Measurements from ENCODE around the gene BARX2.

The BARX2 gene

DNA sequence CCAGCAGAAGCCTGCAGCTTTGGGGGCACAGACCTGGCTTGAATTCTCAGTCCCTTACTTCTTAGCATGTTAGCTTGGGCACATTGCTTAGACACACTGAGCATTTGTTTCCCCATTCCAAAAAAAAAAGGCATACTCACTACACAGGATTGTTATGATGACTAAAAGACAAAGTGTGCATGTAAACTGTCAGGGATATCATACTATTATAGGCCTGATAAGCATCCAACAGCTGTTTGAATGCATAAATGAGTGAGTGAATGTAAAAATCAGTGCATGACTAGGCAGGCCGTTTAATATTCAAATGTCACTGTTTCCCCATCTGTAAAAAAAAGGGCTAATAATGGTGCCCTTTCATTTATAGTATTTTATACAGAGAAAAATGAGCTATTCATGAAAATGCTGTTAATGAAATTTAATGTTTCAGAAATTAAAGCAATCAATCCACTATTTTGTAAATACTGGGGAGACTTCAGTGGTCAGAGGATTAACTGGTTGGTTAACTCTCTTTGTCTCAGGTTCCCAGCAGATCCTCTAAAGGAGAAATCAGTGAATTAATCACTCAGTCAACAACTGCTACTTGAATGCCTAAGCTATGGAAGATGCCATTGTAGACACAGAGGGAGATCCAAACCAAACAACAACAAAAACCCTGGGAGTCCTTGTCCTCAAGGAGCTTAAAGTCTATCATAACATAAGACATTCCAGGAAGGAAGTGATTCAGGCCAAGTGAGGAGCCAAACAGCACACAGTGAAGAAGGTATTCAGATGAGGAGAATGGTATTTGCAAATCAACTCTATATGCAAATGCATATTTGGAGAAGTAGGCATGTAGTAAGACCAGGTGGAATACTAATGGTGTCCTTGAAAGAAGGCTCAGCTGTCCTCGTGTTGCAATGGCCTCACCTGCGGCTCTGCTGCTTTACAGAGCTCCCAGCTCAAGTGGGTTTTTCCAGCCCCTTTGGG lies 26.8 kb downstream of the BARX2 start:
- DNase-seq (ENCODE audit: low read depth), result no peak

DNA sequence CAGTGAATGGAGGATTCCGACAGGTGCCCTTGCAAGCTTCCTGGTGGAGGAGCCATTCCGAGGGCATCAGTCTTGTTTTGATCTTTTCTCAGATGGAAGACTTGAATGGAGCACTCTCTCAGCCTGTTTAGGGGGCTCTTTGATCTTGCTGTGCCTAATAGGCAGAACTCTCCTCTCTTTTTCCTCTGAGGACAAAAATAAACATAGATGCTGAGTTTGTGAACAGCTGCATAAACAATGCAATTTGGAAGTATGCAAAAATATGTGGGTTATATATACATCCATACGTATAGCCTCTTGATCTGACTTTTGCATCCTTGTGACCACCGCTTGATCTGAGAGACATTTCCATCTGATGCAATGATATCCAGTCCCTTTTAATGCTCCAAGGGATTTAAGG lies 29.1 kb downstream of the BARX2 start:
- DNase-seq (ENCODE audit: low read depth), result no peak

DNA sequence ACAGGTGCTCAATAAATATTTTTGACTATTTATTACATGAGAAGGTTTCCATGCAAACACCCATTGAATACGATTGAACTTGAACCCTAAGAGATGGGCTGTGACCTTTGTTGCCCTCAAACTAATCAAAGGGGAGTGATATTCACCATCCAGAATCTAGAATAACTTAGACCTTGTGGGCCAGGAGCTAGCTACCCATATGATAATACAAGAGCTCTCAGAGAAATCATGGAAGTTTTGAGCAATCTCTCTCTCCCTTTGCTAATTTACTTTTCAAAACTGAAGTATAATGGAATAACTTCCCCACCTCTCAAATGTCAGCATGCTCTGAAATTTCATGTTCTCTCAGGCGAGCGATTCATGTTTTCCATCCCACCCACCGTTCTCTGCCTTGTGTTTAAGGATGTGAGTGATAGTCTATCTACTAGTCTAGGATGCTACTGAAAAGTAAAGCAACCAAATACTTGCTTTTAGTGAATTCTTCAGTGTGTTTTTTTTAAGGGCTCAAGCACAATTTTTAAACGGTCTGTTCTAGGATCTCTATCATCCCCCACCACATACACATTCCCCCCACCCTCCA lies 33.3 kb downstream of the BARX2 start:
- no peak for DNase-seq (ENCODE audit: low read depth)

DNA sequence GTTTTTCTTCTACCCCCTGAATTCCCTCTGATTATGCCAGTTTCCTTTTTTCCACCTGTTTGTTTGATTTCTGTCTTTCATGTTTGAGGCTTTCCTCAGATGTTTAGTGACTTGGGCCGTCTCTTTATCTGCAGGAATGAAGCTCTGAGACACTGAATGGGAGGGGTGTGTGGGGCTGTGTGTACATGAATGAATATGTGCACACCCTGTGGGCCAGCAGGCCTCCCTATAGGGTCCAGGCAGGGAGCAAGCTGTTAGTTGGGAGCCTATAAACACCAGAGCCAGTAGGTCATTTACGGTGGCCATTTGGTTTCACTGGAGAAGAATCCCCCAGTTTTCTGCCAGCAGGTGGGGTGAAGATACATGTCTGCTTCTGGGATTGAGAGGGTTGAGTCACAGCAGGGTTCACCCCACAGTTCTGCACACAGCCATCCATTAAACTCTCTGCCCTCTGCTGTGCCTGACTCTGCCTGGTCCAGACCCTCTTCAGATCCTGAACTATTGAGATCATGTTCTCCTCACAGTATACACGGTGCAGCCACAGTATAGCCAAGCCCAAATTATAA lies 34.8 kb downstream of the BARX2 start:
- DNase-seq (ENCODE audit: low read depth), result peak; percentile 6

DNA sequence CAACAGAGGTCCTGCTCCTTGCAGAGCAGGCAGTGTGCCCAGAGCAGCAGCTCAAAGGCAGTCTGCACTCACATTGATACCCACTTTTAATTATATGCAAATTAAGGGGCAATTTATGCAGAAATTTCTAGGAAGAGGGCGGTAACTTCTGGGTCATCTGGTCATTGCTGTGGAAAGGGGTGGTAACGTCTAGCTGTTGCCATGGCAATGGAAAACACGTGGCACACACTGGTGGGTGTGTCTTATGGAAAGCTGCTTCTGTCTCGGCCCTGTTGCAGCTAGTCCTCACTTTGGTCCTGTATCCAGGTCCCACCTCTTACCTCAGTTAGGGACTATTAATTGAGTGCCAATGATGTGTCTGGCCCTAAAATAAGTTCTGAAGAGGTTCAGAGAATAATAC lies 36.8 kb downstream of the BARX2 start:
- no peak for DNase-seq (ENCODE audit: low read depth)

DNA sequence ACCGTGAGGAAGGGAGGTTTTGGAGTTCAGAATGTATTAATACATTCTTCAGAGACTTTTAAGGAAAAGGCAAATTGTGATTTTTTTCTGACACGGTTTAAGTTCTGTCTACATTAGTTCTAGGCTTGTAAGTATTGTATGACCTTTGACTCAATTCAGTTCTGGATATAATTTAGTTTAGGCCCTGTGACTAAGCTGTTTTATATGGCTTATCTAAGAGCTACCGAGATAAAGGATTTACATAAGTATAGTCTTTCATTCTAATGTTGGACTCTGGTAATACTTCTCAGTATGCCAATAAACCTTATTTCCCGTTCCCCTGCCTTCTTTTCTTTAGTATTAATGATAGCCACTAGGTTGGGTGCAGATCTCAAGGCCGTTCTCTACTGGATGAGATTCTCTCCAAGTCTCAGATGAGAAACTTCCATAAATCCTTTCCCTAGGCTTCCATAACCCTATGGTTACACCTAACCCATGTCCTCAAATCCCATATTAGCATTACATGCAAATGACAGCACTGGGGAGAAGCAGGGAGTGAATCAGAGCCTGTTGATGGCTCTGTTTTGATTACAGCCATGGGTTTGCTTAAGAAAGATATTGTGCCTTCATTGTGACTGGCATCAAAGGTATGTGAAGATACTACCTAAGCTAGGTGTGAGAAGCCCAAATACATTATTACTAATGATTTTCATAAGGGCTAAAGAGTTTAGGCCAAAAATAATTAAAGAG lies 38.7 kb downstream of the BARX2 start:
- no peak for DNase-seq (ENCODE audit: low read depth)

DNA sequence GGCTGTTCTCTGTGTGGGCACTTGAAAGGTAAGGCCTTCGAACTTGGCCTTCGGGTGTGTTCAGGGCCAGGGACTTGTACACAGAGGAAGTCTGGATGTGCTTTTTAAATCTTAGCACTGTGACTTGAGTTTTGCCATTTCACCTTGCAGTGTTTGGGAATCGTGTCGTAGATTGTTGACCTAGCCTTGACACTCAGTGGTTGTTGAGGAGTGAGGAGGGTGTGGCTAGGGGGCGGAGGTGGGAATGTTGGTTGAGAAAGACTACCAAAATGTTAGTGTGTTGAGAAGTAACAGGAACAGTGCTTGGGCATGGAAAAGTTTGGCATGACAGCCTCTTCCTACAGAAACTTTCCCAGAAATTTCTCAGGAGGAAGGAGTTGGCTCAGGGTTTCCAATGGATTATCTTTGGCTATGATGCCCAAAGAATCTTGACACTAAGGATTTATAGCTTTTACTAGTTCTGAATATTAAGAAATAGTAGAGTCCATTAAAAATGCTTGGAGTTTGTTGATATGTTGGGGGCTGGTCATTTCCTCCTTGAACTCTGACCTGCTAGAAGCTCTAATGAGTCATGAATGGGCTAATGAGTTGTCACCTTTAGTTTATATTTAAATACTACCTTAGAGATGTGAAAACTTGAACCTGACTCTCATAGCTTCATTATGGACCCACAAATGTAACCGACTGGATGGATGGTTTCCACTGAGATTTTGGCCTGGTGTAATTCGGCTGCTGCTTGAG lies 40.6 kb downstream of the BARX2 start:
- DNase-seq (ENCODE audit: low read depth), result no peak

DNA sequence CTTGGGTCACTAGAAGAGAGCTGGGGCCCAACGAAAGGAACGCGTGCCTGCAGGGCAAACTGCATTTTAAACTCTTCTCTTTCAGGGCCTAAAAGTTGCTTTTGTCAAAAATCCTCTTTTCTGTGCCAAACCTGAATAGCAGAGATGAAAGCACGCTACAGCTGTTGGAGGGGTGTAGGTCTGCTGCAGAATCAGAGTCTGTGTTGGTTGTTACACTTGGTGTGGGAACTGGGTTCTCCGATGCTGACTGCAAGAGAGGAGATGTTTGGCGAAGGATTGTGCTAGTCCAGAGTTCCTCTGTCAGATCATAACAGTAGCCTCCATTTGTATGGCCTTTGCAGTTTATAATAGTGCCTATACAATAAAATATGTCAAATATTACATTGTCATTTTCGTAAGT lies 41.8 kb downstream of the BARX2 start:
- DNase-seq (ENCODE audit: low read depth), result no peak

DNA sequence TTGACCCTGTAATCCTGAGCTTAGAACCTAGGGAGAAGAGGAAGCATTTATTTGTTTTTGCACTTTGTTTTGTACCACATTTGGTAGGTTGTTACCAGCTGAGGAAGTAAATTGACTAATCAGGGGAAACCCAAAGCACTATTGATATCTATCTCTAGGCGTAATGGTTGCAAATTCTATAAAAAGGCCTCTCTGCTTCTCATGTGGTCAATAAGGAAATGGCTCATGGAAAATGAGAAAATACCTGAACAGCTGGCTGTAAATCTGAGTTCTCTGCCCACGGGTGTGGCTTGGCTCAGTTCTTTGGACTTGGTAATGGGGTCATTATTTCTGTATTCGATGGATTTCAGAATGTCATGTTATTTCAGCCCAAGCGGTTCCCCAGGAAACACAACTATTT lies 42.4 kb downstream of the BARX2 start:
- DNase-seq (ENCODE audit: low read depth), result no peak

DNA sequence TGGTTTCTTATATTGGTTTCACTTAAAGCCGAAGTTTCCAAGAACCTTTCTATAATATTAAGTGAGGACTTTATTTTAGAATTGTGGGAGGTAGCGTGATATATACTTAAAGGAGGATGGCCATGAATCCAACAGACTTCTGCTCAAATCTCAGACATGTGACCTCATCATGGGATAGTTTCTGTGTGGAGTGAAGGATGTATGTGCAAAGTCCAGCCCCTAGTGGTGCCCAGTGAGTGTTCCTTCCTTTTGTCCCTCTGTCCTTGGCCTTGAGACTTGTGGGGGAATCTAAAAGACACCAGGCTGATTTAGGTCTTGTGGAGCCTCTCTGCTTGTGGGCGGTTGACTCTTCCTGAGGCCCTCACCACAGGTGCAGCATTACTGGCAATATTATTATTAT lies 43.7 kb downstream of the BARX2 start:
- DNase-seq (ENCODE audit: low read depth), result no peak

DNA sequence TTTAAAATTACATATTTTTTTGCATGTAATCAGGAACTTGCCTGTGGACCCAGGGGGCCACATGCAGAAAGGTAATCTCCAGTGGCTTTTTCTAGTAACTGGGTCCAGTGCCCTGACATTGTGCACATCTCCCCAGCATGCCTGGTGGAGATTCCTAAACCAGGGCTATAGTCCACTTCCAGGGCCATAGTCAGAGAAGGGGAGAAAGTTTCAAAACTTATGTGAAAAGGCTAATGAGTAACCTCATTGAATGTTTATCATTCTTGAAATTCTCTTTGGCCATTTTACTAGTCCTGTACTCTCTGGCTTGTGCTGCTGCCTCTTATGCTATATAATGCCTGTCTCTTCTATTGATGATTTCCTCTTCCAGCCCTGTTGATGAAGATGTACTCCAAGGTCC lies 47.8 kb downstream of the BARX2 start:
- DNase-seq (ENCODE audit: low read depth), result no peak

DNA sequence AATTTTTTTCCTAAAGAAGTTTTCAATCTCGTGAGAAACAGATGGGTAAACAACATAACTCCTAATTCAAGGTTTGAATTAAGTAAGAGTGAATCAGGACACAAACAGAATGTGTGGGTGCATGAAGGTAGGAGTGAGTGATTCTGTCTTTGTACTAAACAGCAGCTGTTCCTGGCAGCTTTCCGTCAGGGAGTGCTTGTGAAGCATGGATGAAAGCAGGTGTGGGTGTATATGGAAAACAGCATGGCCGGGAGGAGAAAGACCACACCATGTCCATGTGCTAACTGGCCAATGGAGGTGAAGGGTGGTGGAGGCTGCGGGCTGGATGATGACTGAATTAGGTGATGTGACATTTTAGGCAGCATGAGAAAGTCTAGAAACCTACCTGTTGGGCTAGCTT lies 49.6 kb downstream of the BARX2 start:
- no peak for DNase-seq (ENCODE audit: low read depth)

DNA sequence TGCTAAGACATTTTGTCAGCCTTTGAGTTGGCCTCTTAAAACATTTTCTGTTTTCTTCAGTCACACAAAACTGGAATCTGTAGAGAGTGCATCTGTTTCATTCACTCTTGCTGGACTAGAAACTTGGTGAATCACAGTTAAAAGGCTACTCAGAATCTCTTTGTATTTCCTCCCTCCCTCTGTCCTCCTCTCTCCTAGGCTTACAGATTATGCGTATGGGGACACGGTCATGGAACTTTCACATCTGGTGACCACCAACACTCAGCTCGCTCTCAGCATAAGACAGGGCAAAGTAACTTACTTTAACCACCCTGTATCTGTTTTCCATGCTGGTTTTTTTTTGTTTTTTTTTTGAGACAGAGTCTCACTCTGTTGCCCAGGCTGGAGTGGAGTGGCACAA lies 50.4 kb downstream of the BARX2 start:
- DNase-seq (ENCODE audit: low read depth), result no peak

DNA sequence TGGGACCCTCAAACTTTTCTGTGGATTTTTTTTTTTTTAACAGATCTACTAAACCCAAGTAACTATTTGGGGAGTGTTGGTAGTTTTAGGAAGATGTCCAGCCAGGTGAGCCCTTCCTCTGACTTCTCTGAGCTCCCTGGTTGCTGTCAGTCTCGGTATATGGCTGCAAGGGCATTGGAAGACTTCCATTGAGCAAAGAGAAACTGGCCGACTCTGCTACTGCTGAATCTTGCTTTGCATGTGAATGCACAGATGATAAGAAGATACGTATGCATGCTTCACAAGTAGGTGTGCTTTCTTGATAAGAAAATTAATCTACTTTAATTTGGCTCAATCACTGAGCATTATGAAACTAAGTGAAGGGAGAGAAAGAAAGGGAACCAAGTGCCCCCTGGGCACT lies 51.1 kb downstream of the BARX2 start:
- no peak for DNase-seq (ENCODE audit: low read depth)

DNA sequence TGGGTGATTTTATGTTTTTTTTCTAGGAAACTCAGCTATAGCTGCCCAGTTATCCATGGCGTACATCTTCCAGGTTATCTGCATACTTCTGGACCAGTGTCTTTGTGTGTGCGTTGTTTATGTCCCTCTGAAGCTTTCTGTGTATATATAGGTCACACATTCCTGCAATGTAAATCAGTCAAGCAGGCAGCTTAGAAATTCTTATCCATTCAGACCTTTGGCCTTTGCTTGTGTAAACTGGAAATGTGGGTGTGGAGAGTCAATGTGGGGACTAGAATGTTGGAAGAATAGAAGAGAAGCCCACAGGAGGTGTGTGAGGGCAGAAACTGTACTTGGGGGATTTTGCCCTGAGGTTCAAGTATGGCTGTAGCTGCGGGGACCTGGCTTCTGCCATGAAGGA lies 51.7 kb downstream of the BARX2 start:
- no peak for DNase-seq (ENCODE audit: low read depth)

DNA sequence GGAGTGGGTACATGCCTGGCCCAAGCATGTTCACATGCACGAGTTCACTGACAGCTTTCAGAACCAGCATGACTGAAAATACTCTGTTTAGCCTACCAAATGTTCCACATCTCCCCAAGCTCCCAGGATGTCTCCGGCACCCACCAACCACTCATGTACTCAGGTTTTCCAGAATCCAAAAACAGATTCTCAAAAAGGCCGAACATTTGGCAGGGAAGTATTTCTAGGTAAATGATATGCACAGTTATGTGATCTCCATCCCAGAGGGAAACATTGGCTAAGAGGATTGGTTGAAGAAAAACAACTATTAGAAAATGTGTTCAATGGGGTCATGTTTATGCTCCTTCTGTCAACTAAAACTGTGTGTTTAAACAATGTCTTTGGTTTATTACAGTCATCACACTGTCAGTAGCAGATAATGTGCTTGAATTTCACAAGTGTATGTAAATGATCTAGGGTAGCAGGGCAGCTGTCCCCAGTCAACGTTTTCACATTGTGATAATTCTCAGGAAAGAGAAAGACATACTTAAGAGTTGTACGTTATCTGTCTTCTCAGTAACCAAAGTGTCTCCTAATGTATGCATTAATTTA lies 52.3 kb downstream of the BARX2 start:
- DNase-seq (ENCODE audit: low read depth), result no peak

DNA sequence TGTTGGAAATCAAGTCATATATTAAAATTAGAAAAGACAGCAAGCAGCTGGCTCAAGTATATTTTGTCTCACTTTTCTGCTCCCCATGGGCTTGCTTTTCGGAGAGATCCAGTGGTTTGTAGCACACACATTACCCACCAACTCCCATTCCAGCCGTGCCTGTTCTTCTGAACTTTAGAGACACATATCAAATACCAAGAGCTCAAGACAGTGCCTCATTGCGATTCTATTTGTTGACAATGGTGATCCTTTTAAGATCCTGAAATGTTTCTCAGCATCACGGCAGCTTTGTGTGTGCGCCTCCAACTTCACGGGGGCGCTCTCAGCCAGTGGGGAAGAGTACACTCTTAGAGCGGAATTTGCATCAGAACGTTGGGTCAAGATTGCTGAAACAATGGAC lies 52.9 kb downstream of the BARX2 start:
- DNase-seq (ENCODE audit: low read depth), result no peak

DNA sequence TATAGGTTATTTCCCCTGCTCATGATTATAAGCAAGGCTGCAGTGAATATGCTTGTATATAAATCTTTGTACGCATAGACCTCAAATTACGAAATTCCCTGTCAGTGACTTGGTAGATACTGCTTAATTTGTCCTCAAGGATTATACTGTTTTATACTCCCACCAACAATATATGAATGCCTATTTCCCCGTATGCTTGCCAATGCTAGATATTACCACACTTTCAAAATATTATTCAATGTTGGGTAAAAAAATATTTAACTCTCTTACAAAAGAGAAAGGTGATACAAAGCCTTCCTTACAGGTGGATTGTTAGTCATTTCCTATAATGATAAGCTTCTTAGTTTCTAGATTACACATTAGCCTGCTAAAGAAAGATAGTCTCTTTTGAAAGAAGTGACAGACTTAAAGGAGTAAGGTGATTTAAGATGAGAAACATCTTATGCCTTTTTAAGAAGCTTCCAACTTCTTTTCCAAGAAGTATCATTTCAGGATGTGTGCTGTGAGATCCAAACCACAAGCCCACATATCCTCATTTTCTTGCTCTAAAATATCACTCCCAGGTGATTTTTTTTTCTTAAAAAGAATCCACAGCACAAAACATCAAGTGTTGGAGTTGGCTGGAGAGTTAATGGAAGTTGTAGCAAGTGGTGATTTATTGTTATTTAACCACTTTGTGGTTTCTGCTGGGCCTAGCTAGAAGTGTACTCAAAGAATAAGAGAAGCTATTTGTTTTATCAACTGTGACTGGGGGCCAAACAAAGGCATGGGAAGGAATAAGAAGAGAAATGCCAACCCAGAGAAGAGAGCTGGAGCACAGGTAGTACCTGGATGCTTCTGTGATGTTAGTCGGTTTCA lies 59.2 kb downstream of the BARX2 start:
- DNase-seq (ENCODE audit: low read depth), result no peak

DNA sequence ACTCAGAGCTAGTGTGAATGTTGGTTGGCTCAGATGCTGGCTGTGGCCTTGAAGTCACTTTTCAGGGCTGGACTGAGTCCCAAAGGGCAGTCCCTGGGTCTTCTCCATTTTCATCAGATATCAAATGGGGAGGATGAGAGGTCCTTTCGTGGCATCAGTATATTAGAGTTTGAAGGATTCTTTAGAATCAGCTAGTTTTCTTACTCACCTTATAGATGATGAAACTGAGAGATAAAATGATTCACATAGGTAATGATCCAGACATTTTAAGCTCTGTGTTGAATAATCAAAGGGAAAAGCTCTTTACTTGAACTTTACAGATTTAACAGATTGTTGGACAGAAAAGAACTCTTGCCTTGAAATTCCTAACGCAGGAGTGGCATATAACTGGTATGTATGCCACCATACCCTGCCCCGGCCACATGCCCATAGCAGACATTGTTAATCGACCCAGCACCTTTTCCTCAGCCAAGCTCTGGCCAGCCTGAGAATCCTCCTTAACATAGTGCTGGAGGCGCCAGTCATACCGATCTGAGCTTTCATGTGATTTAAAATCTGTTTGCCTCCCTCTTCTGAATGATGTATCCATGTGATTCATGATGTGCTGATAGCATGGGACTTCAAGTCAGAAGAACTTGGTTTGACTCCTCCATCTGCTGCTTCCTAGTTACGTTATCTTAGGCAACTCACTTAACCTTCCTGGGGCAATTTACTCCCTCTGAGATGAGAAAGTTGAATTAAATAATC lies 60.0 kb downstream of the BARX2 start:
- no peak for DNase-seq (ENCODE audit: low read depth)

DNA sequence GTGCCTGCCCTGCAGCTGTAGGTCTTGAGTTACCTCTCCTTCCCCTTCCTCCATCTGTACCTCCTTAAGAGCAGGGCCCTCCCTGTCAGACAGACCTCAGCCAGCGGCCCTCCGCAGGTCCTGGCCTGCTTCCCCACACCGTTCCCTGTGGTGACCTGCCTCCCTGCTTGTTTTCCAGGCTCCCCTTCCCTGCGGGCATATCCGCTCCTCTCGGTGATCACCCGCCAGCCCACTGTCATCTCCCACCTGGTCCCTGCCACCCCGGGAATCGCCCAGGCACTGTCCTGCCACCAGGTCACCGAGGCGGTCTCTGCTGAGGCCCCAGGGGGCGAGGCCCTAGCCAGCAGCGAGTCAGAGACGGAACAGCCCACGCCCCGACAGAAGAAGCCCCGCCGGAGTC lies 60.9 kb downstream of the BARX2 start:
- no peak for DNase-seq (ENCODE audit: low read depth)

Measured in ELR (cell line).